Mucosa of stomach (tissue), 1 donor: ENCODE results near the gene TAF1B.

Source experiments
- H3K27me3 ChIP-seq: one replicate; pipeline ENCODE4 v1.7.0; 2013; ENCODE audit warnings: mild to moderate bottlenecking, low read length; ENCODE audit not compliant: control insufficient read depth, insufficient read depth
- H3K36me3 ChIP-seq: one replicate; pipeline ENCODE4 v1.7.0; 2013; ENCODE audit warnings: low read length; ENCODE audit not compliant: control insufficient read depth, insufficient read depth
- H3K4me1 ChIP-seq: one replicate; pipeline ENCODE4 v1.7.0; 2013; ENCODE audit warnings: mild to moderate bottlenecking, low read length; ENCODE audit not compliant: control insufficient read depth, insufficient read depth
- H3K4me3 ChIP-seq: one replicate; pipeline ENCODE4 v1.7.0; 2013; ENCODE audit warnings: low read length
- H3K9ac ChIP-seq: one replicate; pipeline ENCODE4 v1.7.0; 2013; ENCODE audit warnings: mild to moderate bottlenecking, low read length, moderate library complexity
- H3K9me3 ChIP-seq: one replicate; pipeline ENCODE4 v1.7.0; 2013; ENCODE audit warnings: mild to moderate bottlenecking, low read length, moderate library complexity; ENCODE audit not compliant: control insufficient read depth
- donor health status: Pancreatic carcinoma.

The TAF1B gene

GRCh38 chr2:9944330-9944758, 101.1 kb downstream of the TAF1B start:
- H3K36me3 ChIP-seq, result no peaks in the 10 kb centered on the region
- peaks cover 25% of the 10 kb centered on the region for H3K4me1 ChIP-seq
- H3K27me3 ChIP-seq, result no peaks in the 10 kb centered on the region
- H3K4me3 ChIP-seq, result no peak overlapping the region
- no peak overlapping the region for H3K9ac ChIP-seq
- H3K9me3 ChIP-seq, result no peaks in the 10 kb centered on the region

- no peak overlapping the region for H3K9ac ChIP-seq
- H3K27me3 ChIP-seq, result peaks cover 11% of the 10 kb centered on the region
- H3K4me1 ChIP-seq, result peaks cover 20% of the 10 kb centered on the region
- no peaks in the 10 kb centered on the region for H3K9me3 ChIP-seq
- H3K4me3 ChIP-seq, result no peak overlapping the region
- no peaks in the 10 kb centered on the region for H3K36me3 ChIP-seq
Measured at GRCh38 chr2:9945596-9945995, 102.3 kb downstream of the TAF1B start.

- H3K36me3 ChIP-seq, result no peaks in the 10 kb centered on the region
- no peak overlapping the region for H3K9ac ChIP-seq
- peaks cover 14% of the 10 kb centered on the region for H3K27me3 ChIP-seq
- no peaks in the 10 kb centered on the region for H3K9me3 ChIP-seq
- no peak overlapping the region for H3K4me3 ChIP-seq
- peaks cover 18% of the 10 kb centered on the region for H3K4me1 ChIP-seq
Measured at GRCh38 chr2:9946076-9946475, 102.8 kb downstream of the TAF1B start.

GRCh38 chr2:9946818-9947217, 103.5 kb downstream of the TAF1B start:
- no peak overlapping the region for H3K9ac ChIP-seq
- no peaks in the 10 kb centered on the region for H3K36me3 ChIP-seq
- H3K4me1 ChIP-seq, result peaks cover 12% of the 10 kb centered on the region
- H3K27me3 ChIP-seq, result peaks cover 14% of the 10 kb centered on the region
- H3K9me3 ChIP-seq, result no peaks in the 10 kb centered on the region
- H3K4me3 ChIP-seq, result no peak overlapping the region

GRCh38 chr2:9948721-9949120, 105.4 kb downstream of the TAF1B start:
- H3K9ac ChIP-seq, result no peak overlapping the region
- peaks cover 19% of the 10 kb centered on the region for H3K27me3 ChIP-seq
- no peaks in the 10 kb centered on the region for H3K36me3 ChIP-seq

GRCh38 chr2:9949239-9949991, 106.1 kb downstream of the TAF1B start:
- Histone ChIP-seq H3K4me1 (peaks cover 8% of the 10 kb centered on the region), H3K4me3 (no peak overlapping the region), H3K27me3 (peaks cover 19% of the 10 kb centered on the region), H3K9ac (no peak overlapping the region), H3K36me3 (no peaks in the 10 kb centered on the region), H3K9me3 (no peaks in the 10 kb centered on the region)

More at GRCh38 chr2:9948721-9949120, 105.4 kb downstream of the TAF1B start:
- Histone ChIP-seq H3K9me3 (no peaks in the 10 kb centered on the region), H3K4me1 (peaks cover 12% of the 10 kb centered on the region), H3K4me3 (no peak overlapping the region)

GRCh38 chr2:9949992-9950520, 106.8 kb downstream of the TAF1B start:
- Histone ChIP-seq H3K9ac (no peak overlapping the region), H3K36me3 (no peaks in the 10 kb centered on the region), H3K9me3 (no peaks in the 10 kb centered on the region), H3K27me3 (peaks cover 19% of the 10 kb centered on the region), H3K4me1 (peaks cover 7% of the 10 kb centered on the region), H3K4me3 (no peak overlapping the region)

- Histone ChIP-seq H3K9me3 (no peaks in the 10 kb centered on the region), H3K27me3 (peaks cover 19% of the 10 kb centered on the region), H3K9ac (peak overlapping the region; percentile 42), H3K36me3 (no peaks in the 10 kb centered on the region), H3K4me3 (no peak overlapping the region), H3K4me1 (peaks cover 7% of the 10 kb centered on the region)
Measured at GRCh38 chr2:9950521-9951271, 107.4 kb downstream of the TAF1B start.

GRCh38 chr2:9951272-9951521, 107.9 kb downstream of the TAF1B start:
- H3K27me3 ChIP-seq, result peaks cover 19% of the 10 kb centered on the region
- no peaks in the 10 kb centered on the region for H3K9me3 ChIP-seq
- H3K4me1 ChIP-seq, result peaks cover 7% of the 10 kb centered on the region
- no peaks in the 10 kb centered on the region for H3K36me3 ChIP-seq
- no peak overlapping the region for H3K4me3 ChIP-seq
- no peak overlapping the region for H3K9ac ChIP-seq

- no peaks in the 10 kb centered on the region for H3K9me3 ChIP-seq
- H3K27me3 ChIP-seq, result peaks cover 19% of the 10 kb centered on the region
- no peak within 1 kb of the TSS for H3K4me3 ChIP-seq
- peak within 1 kb of the TSS; percentile 60 for H3K9ac ChIP-seq
- no peaks in the 10 kb centered on the region for H3K36me3 ChIP-seq
- peaks cover 7% of the 10 kb centered on the region for H3K4me1 ChIP-seq
Measured at GRCh38 chr2:9951522-9952285, 108.4 kb downstream of the TAF1B start, which contains the start of gene GRHL1. GRHL1 (plus strand) TSS chr2:9951693; CDS start chr2:9951834, 141 bp downstream.

GRCh38 chr2:9952286-9952737, 109.0 kb downstream of the TAF1B start:
- no peaks in the 10 kb centered on the region for H3K9me3 ChIP-seq
- no peak overlapping the region for H3K4me3 ChIP-seq
- H3K27me3 ChIP-seq, result peaks cover 19% of the 10 kb centered on the region
- H3K36me3 ChIP-seq, result no peaks in the 10 kb centered on the region
- peaks cover 7% of the 10 kb centered on the region for H3K4me1 ChIP-seq
- H3K9ac ChIP-seq, result peak overlapping the region; percentile 60
